PC-9 (cell line): ENCODE results near the gene NRARP. TPM values are rescaled to one million over a fixed set of nuclear protein-coding genes. Genes with fewer than 3 reads are reported as not detected.

Experiments used
- BruUV-seq: library from RNA; stranded (reverse); fragments of 400-500 nt; replicated peaks from 2 replicates; lab custom pipeline; 2021; lab: Mats Ljungman, UMichigan
- CTCF ChIA-PET: fragments of 300-600 bp; sonication (Branson Sonifier 250); formaldehyde crosslinking; loops from one replicate; lab custom pipeline; 2022; ENCODE audit warnings: antibody characterized with exemption; lab: Charles Lee
- POLR2A ChIA-PET: fragments of 300-600 bp; sonication (Branson Sonifier 250); formaldehyde crosslinking; loops from one replicate; lab custom pipeline; 2022; ENCODE audit warnings: antibody characterized with exemption; ENCODE audit not compliant: unreplicated experiment; lab: Charles Lee
- DNase-seq, 2 experiments: peaks; one replicate each; pipeline versions ENCODE4 v3.0.0 to v3.0.0-alpha.2; 2015 to 2022; ENCODE audit warnings: mixed read lengths in 1 of 2
- H2AFZ ChIP-seq: fragments of 200-600 bp; sonication (generic); 2 replicates; pipeline ENCODE4 v1.8.1; 2017; ENCODE audit warnings: antibody characterized with exemption
- H3F3A ChIP-seq: fragments of 200-600 bp; sonication (generic); 2 replicates; pipeline ENCODE4 v1.8.1; 2017; ENCODE audit warnings: antibody characterized with exemption, mild to moderate bottlenecking, low read depth; ENCODE audit not compliant: insufficient read depth
- H3K27ac ChIP-seq: fragments of 200-600 bp; sonication (generic); 2 replicates; pipeline ENCODE4 v1.6.1; 2016; ENCODE audit warnings: mixed run types
- H3K27me3 ChIP-seq: fragments of 200-600 bp; sonication (generic); 2 replicates; pipeline ENCODE4 v1.6.1; 2016; ENCODE audit warnings: low read depth, mixed run types; ENCODE audit not compliant: insufficient read depth
- H3K36me3 ChIP-seq: fragments of 200-600 bp; sonication (generic); 2 replicates; pipeline ENCODE4 v1.6.1; 2016; ENCODE audit warnings: low read depth, mixed run types
- H3K4me1 ChIP-seq: fragments of 200-600 bp; sonication (generic); replicated peaks from 2 replicates; pipeline ENCODE4 v1.6.1; 2016; ENCODE audit warnings: mixed run types; ENCODE audit not compliant: insufficient read depth
- H3K4me2 ChIP-seq: fragments of 200-600 bp; sonication (generic); 2 replicates; pipeline ENCODE4 v1.6.1; 2017; ENCODE audit warnings: mixed run types
- H3K4me3 ChIP-seq: fragments of 200-600 bp; sonication (generic); 2 replicates; pipeline ENCODE4 v1.6.1; 2016; ENCODE audit warnings: mixed run types
- H3K79me2 ChIP-seq: fragments of 200-600 bp; sonication (generic); 2 replicates; pipeline ENCODE4 v1.6.1; 2017; ENCODE audit warnings: low read depth, mixed run types
- H3K9me2 ChIP-seq: fragments of 200-600 bp; sonication (generic); 2 replicates; pipeline ENCODE4 v1.8.1; 2017; ENCODE audit warnings: mild to moderate bottlenecking; ENCODE audit not compliant: insufficient read depth
- H3K9me3 ChIP-seq: fragments of 200-600 bp; sonication (generic); 2 replicates; pipeline ENCODE4 v1.8.1; 2016; ENCODE audit warnings: low read depth; ENCODE audit not compliant: insufficient read depth
- H4K20me1 ChIP-seq: fragments of 200-600 bp; sonication (generic); 2 replicates; pipeline ENCODE4 v1.8.1; 2017; ENCODE audit not compliant: insufficient read depth
- EZH2 ChIP-seq: fragments of 200-600 bp; sonication (generic); IDR thresholded peaks from 2 replicates; pipeline ENCODE4 v1.8.0; 2017; ENCODE audit warnings: antibody characterized with exemption, low read depth
- intact Hi-C: fragments of 100-400 bp; cut with micrococcal nuclease; formaldehyde crosslinking; loops from one replicate; pipeline ENCODE4 v1.10.0; 2022; ENCODE audit not compliant: unreplicated experiment
- total RNA-seq: library from RNA; stranded (reverse); gene quantifications from 2 replicates; pipeline ENCODE4 v1.2.3, GENCODE V29; 2021
- TF ChIP-seq, protein P1 (sequence below): fragments of 200-600 bp; sonication (generic); conservative IDR thresholded peaks from 2 replicates; pipeline ENCODE4 v1.6.1; 2017; ENCODE audit warnings: mixed run types, antibody characterized with exemption, mild to moderate bottlenecking, moderate library complexity

NRARP gene
- total RNA-seq, 1 experiment from 2014 or later = 20.6 TPM

DNA sequence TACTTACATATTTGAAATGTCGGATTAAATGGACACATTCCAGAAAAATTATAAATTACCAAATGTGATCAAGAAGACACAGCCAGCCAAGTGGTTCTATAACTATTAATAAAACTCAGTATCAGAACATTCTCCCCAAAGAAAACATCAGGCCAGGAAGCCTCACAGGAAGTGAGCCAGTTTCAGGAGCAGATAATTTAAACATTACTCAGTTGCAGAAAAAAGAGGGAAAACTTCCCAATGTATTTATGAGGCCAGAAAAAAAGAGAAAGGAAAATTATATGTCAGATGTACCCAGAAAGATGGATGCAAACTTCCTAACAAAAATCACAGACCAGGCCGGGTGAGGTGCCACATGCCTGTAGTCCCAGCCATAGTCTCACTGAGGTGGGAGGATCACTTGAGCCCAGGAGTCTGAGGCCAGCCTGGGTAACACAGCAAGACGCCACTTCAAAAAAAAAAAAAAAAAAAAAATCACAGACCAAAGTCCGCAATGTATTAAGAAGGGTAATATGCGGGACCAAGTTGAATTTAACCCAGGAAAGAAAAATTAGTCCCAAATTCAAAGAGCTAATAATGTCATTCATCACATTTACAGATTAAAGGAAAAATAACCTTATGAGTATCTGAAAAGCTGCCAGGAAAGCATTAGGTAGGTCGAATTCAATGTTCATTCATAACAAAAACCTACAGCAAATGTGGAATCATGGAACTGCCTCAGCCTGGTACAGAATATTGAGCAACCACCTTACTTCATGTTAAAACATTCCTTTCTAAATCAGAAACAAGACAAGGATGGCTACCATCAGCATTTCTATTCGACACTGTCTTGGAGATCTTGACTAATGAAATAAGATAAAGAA is 37.2 kb upstream of the NRARP start:
- no peak overlapping the region for H3K4me2 ChIP-seq
- CTCF ChIA-PET = no interaction called here

DNA sequence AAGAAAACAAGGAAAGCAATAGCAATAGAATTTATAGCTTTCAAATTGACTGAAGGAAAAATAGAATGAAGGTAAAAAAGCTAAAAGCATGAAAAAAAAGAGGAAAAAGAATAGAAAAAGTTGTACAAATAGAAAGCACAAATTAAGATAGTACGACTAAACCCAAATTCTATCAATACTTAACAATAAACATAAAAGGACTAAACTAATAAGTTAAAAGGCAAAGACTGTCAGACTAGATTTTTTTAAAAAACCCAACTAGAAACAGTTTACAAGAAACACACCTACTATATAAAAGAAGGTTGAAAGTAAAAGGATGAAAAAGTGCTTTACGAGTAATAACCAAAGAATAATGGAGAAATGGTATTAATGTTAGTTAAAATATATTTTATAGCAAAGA is 34.7 kb upstream of the NRARP start:
- H3K9me3 ChIP-seq = no peaks in the 10 kb centered on the region; the same call in 1 of the 2 replicates
- H3K27me3 ChIP-seq = peaks cover 66% of the 10 kb centered on the region
- ChIA-PET POLR2A (no interaction called here), CTCF (interaction anchor here (0.6 to 0.7 kb wide), 2 partner anchors 31 to 107 kb away, joined by 3 to 9 read pairs; no protein-coding TSS in a partner anchor)
- BruUV-seq = no TSS peak
- no peaks in the 10 kb centered on the region; the same call in 1 of the 2 replicates for H4K20me1 ChIP-seq
- TF ChIP-seq, protein P1, sequence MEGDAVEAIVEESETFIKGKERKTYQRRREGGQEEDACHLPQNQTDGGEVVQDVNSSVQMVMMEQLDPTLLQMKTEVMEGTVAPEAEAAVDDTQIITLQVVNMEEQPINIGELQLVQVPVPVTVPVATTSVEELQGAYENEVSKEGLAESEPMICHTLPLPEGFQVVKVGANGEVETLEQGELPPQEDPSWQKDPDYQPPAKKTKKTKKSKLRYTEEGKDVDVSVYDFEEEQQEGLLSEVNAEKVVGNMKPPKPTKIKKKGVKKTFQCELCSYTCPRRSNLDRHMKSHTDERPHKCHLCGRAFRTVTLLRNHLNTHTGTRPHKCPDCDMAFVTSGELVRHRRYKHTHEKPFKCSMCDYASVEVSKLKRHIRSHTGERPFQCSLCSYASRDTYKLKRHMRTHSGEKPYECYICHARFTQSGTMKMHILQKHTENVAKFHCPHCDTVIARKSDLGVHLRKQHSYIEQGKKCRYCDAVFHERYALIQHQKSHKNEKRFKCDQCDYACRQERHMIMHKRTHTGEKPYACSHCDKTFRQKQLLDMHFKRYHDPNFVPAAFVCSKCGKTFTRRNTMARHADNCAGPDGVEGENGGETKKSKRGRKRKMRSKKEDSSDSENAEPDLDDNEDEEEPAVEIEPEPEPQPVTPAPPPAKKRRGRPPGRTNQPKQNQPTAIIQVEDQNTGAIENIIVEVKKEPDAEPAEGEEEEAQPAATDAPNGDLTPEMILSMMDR = no peak
- TF ChIP-seq EZH2 = no peak
- no peak overlapping the region for H2AFZ ChIP-seq
- H3K4me1 ChIP-seq = no peaks in the 10 kb centered on the region
- DNase-seq = no peak
- no peak overlapping the region for H3K4me3 ChIP-seq
- no peak overlapping the region for H3K27ac ChIP-seq
- no peaks in the 10 kb centered on the region for H3K9me2 ChIP-seq
- intact Hi-C loops = no loop called here
- H3F3A ChIP-seq = no peaks in the 10 kb centered on the region
- H3K4me2 ChIP-seq = no peak overlapping the region
- H3K36me3 ChIP-seq = no peaks in the 10 kb centered on the region
- no peaks in the 10 kb centered on the region for H3K79me2 ChIP-seq

More for the DNA sequence above, 37.2 kb upstream of the NRARP start:
- no peaks in the 10 kb centered on the region for H3K4me1 ChIP-seq
- H3K9me2 ChIP-seq = no peaks in the 10 kb centered on the region
- no peaks in the 10 kb centered on the region for H3F3A ChIP-seq
- H3K36me3 ChIP-seq = no peaks in the 10 kb centered on the region
- POLR2A ChIA-PET = no interaction called here
- no peak for DNase-seq
- H4K20me1 ChIP-seq = no peaks in the 10 kb centered on the region; the same call in 1 of the 2 replicates
- no peak overlapping the region for H2AFZ ChIP-seq
- BruUV-seq = no TSS peak
- H3K9me3 ChIP-seq = no peaks in the 10 kb centered on the region; the same call in 1 of the 2 replicates
- H3K27me3 ChIP-seq = peaks cover 58% of the 10 kb centered on the region
- intact Hi-C loops = no loop called here
- no peaks in the 10 kb centered on the region for H3K79me2 ChIP-seq
- H3K27ac ChIP-seq = no peak overlapping the region
- no peak for TF ChIP-seq EZH2
- TF ChIP-seq, protein P1 = no peak
- H3K4me3 ChIP-seq = no peak overlapping the region

DNA sequence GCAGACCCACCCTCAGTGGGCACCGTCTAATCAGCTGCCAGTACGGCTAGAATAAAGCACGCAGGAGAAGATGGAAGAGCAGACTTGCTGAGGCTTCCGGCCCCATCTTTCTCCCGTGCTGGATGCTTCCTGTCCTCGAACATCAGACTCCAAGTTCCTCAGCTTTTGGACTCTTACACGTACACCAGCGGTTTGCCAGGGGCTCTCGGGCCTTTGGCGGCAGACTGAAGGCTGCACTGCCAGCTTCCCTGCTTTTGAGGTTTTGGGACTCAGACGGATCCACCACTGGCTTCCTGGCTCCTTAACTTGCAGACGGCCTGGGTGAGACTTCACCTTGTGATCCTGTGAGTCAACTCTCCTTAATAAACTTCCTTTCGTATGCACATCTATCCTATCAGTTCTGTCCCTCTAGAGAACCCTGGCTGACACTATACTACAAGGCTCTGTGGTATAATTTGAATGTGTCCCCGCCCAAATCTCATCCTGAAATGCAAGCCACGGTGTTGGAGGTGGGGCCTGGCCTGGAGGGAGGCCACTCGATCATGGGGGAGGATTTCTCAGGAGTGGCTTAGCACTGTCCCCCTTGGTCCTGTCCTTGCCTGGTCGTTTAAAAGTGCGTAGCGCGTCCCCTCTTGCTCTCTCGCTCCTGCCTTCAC is 31.1 kb upstream of the NRARP start:
- Histone ChIP-seq H4K20me1 (no peaks in the 10 kb centered on the region), H3K4me2 (no peak overlapping the region), H3K4me3 (no peak overlapping the region), H2AFZ (no peak overlapping the region), H3K27me3 (peaks cover 53% of the 10 kb centered on the region), H3K79me2 (no peaks in the 10 kb centered on the region), H3K27ac (no peak overlapping the region), H3F3A (0 out of 2 replicates have a peak, but pooled peaks cover 6% of the 10 kb centered on the region), H3K9me2 (no peaks in the 10 kb centered on the region), H3K36me3 (no peaks in the 10 kb centered on the region), H3K9me3 (no peaks in the 10 kb centered on the region; the same call in 1 of the 2 replicates), H3K4me1 (no peaks in the 10 kb centered on the region)
- no peak for DNase-seq
- TF ChIP-seq, protein P1 = no peak
- no peak for TF ChIP-seq EZH2
- no TSS peak for BruUV-seq
- POLR2A ChIA-PET = no interaction called here
- intact Hi-C loops = no loop called here
- CTCF ChIA-PET = no interaction called here
